ENCODE data around the gene STMND1. TPM values are rescaled to one million over a fixed set of nuclear protein-coding genes. Genes with fewer than 3 reads are reported as not detected.
A peak's percentile ranks its signal among the peaks of the same experiment; 100 is the strongest.
"Not testable (repeated sequence)": the region's sequence is repeated elsewhere in the genome, so short reads cannot be mapped to it uniquely, and the experiment has no call there.

Gene STMND1
- not detected for total RNA-seq
- total RNA-seq, result 0 reads per million in 2 donors

- no peaks in the 10 kb centered on the region for H3K9me3 ChIP-seq (ENCODE audit: control insufficient read depth, low read length, poor library complexity, severe bottlenecking)
- Mint-ChIP-seq H3K27ac (no peak within 1 kb of the TSS), H3K4me3 (peak within 1 kb of the TSS; percentile 69), H3K36me3 (ENCODE audit: low read depth) (no peaks in the 10 kb centered on the region), H3K4me1 (peaks cover 9% of the 10 kb centered on the region), H3K27me3 (peaks cover 73% of the 10 kb centered on the region)
- ATAC-seq (no peak), DNase-seq (no peak)
Observed at GRCh38 chr6:17101422-17102257, at the start of gene STMND1. Gene STMND1, plus strand, starts transcription at chr6:17102050. Its CDS starts 208 bp downstream, at chr6:17102258.

GRCh38 chr6:17054647-17055046 is 47.2 kb upstream of the STMND1 start:
- H3K9me3 ChIP-seq (ENCODE audit: control insufficient read depth, low read length, poor library complexity, severe bottlenecking), result no peaks in the 10 kb centered on the region
- DNase-seq, result no peak
- peaks cover 3% of the 10 kb centered on the region for H3K36me3 Mint-ChIP-seq (ENCODE audit: low read depth)
- H3K27me3 Mint-ChIP-seq, result peaks cover 22% of the 10 kb centered on the region
- ATAC-seq, result no peak
- peaks cover 2% of the 10 kb centered on the region for H3K4me1 Mint-ChIP-seq
- no peak overlapping the region for H3K4me3 Mint-ChIP-seq
- no peak overlapping the region for H3K27ac Mint-ChIP-seq

GRCh38 chr6:17057322-17057721 is 44.5 kb upstream of the STMND1 start:
- peaks cover 4% of the 10 kb centered on the region for H3K36me3 Mint-ChIP-seq (ENCODE audit: low read depth)
- no peak overlapping the region for H3K27ac Mint-ChIP-seq
- no peak overlapping the region for H3K4me3 Mint-ChIP-seq

GRCh38 chr6:17058550-17058949 is 43.3 kb upstream of the STMND1 start:
- Mint-ChIP-seq H3K27ac (no peak overlapping the region), H3K36me3 (ENCODE audit: low read depth) (peaks cover 2% of the 10 kb centered on the region), H3K27me3 (peaks cover 36% of the 10 kb centered on the region), H3K4me3 (no peak overlapping the region), H3K4me1 (peaks cover 2% of the 10 kb centered on the region)
- DNase-seq, result no peak
- ATAC-seq, result no peak
- no peaks in the 10 kb centered on the region for H3K9me3 ChIP-seq (ENCODE audit: control insufficient read depth, low read length, poor library complexity, severe bottlenecking)

More at GRCh38 chr6:17057322-17057721, 44.5 kb upstream of the STMND1 start:
- peaks cover 2% of the 10 kb centered on the region for H3K4me1 Mint-ChIP-seq
- H3K27me3 Mint-ChIP-seq, result peaks cover 28% of the 10 kb centered on the region
- no peak for ATAC-seq
- no peaks in the 10 kb centered on the region for H3K9me3 ChIP-seq (ENCODE audit: control insufficient read depth, low read length, poor library complexity, severe bottlenecking)
- DNase-seq, result no peak

GRCh38 chr6:17059022-17059421 is 42.8 kb upstream of the STMND1 start:
- DNase-seq (no peak), ATAC-seq (no peak)
- no peaks in the 10 kb centered on the region for H3K9me3 ChIP-seq (ENCODE audit: control insufficient read depth, low read length, poor library complexity, severe bottlenecking)
- Mint-ChIP-seq H3K27me3 (peaks cover 36% of the 10 kb centered on the region), H3K36me3 (ENCODE audit: low read depth) (peaks cover 2% of the 10 kb centered on the region), H3K4me3 (no peak overlapping the region), H3K4me1 (peaks cover 2% of the 10 kb centered on the region), H3K27ac (no peak overlapping the region)

- Mint-ChIP-seq H3K4me3 (no peak overlapping the region), H3K36me3 (ENCODE audit: low read depth) (peaks cover 2% of the 10 kb centered on the region), H3K4me1 (peaks cover 2% of the 10 kb centered on the region), H3K27me3 (peaks cover 31% of the 10 kb centered on the region), H3K27ac (no peak overlapping the region)
- no peaks in the 10 kb centered on the region for H3K9me3 ChIP-seq (ENCODE audit: control insufficient read depth, low read length, poor library complexity, severe bottlenecking)
- ATAC-seq (no peak), DNase-seq (no peak)
Observed at GRCh38 chr6:17059850-17060249, 42.0 kb upstream of the STMND1 start.

- H3K4me1 Mint-ChIP-seq, result peaks cover 2% of the 10 kb centered on the region
- peaks cover 2% of the 10 kb centered on the region for H3K36me3 Mint-ChIP-seq (ENCODE audit: low read depth)
- H3K9me3 ChIP-seq (ENCODE audit: control insufficient read depth, low read length, poor library complexity, severe bottlenecking), result no peaks in the 10 kb centered on the region
- H3K4me3 Mint-ChIP-seq, result no peak overlapping the region
- ATAC-seq (no peak), DNase-seq (no peak)
- H3K27me3 Mint-ChIP-seq, result peaks cover 32% of the 10 kb centered on the region
- no peak overlapping the region for H3K27ac Mint-ChIP-seq
Observed at GRCh38 chr6:17061097-17061496, 40.8 kb upstream of the STMND1 start.

GRCh38 chr6:17062871-17063440 is 38.9 kb upstream of the STMND1 start:
- Mint-ChIP-seq H3K4me1 (peaks cover 2% of the 10 kb centered on the region), H3K27ac (no peak overlapping the region), H3K27me3 (peaks cover 32% of the 10 kb centered on the region), H3K4me3 (no peak overlapping the region), H3K36me3 (ENCODE audit: low read depth) (peaks cover 2% of the 10 kb centered on the region)
- no peak for DNase-seq
- no peaks in the 10 kb centered on the region for H3K9me3 ChIP-seq (ENCODE audit: control insufficient read depth, low read length, poor library complexity, severe bottlenecking)
- no peak for ATAC-seq

GRCh38 chr6:17064975-17065374 is 36.9 kb upstream of the STMND1 start:
- Mint-ChIP-seq H3K4me1 (no peaks in the 10 kb centered on the region), H3K27me3 (peaks cover 24% of the 10 kb centered on the region), H3K4me3 (no peak overlapping the region), H3K27ac (no peak overlapping the region), H3K36me3 (ENCODE audit: low read depth) (no peaks in the 10 kb centered on the region)
- H3K9me3 ChIP-seq (ENCODE audit: control insufficient read depth, low read length, poor library complexity, severe bottlenecking), result no peaks in the 10 kb centered on the region
- ATAC-seq (no peak), DNase-seq (no peak)

GRCh38 chr6:17066610-17067009 is 35.2 kb upstream of the STMND1 start:
- no peaks in the 10 kb centered on the region for H3K36me3 Mint-ChIP-seq (ENCODE audit: low read depth)
- H3K27ac Mint-ChIP-seq, result no peak overlapping the region
- H3K9me3 ChIP-seq (ENCODE audit: control insufficient read depth, low read length, poor library complexity, severe bottlenecking), result no peaks in the 10 kb centered on the region
- H3K27me3 Mint-ChIP-seq, result peaks cover 15% of the 10 kb centered on the region
- ATAC-seq (no peak), DNase-seq (no peak)
- no peaks in the 10 kb centered on the region for H3K4me1 Mint-ChIP-seq
- no peak overlapping the region for H3K4me3 Mint-ChIP-seq

GRCh38 chr6:17068972-17069371 is 32.9 kb upstream of the STMND1 start:
- H3K4me1 Mint-ChIP-seq; H3K27ac Mint-ChIP-seq; H3K4me3 Mint-ChIP-seq; H3K36me3 Mint-ChIP-seq (ENCODE audit: low read depth); DNase-seq; H3K9me3 ChIP-seq (ENCODE audit: control insufficient read depth, low read length, poor library complexity, severe bottlenecking); ATAC-seq: not testable (repeated sequence)
- H3K27me3 Mint-ChIP-seq, result peaks cover 26% of the 10 kb centered on the region

- ATAC-seq; H3K36me3 Mint-ChIP-seq (ENCODE audit: low read depth); DNase-seq; H3K27ac Mint-ChIP-seq; H3K4me1 Mint-ChIP-seq; H3K9me3 ChIP-seq (ENCODE audit: control insufficient read depth, low read length, poor library complexity, severe bottlenecking); H3K4me3 Mint-ChIP-seq: not testable (repeated sequence)
- peaks cover 34% of the 10 kb centered on the region for H3K27me3 Mint-ChIP-seq
Observed at GRCh38 chr6:17070400-17070799, 31.4 kb upstream of the STMND1 start.

GRCh38 chr6:17073596-17073995 is 28.3 kb upstream of the STMND1 start:
- DNase-seq; H3K4me3 Mint-ChIP-seq; H3K27ac Mint-ChIP-seq; H3K36me3 Mint-ChIP-seq (ENCODE audit: low read depth); H3K9me3 ChIP-seq (ENCODE audit: control insufficient read depth, low read length, poor library complexity, severe bottlenecking); ATAC-seq; H3K4me1 Mint-ChIP-seq: not testable (repeated sequence)
- H3K27me3 Mint-ChIP-seq, result peaks cover 37% of the 10 kb centered on the region

GRCh38 chr6:17081273-17081672 is 20.6 kb upstream of the STMND1 start:
- H3K4me3 Mint-ChIP-seq, result no peak overlapping the region
- H3K27ac Mint-ChIP-seq, result no peak overlapping the region
- peaks cover 20% of the 10 kb centered on the region for H3K27me3 Mint-ChIP-seq
- H3K36me3 Mint-ChIP-seq (ENCODE audit: low read depth), result peaks cover 2% of the 10 kb centered on the region
- DNase-seq, result no peak
- no peaks in the 10 kb centered on the region for H3K9me3 ChIP-seq (ENCODE audit: control insufficient read depth, low read length, poor library complexity, severe bottlenecking)
- no peak for ATAC-seq
- peaks cover 4% of the 10 kb centered on the region for H3K4me1 Mint-ChIP-seq

All from T-helper 17 cell (primary cell).